Measurements from ENCODE around the gene CD8B2.
A peak's percentile ranks its signal among the peaks of the same experiment; 100 is the strongest.
"Not testable (repeated sequence)": the region's sequence is repeated elsewhere in the genome, so short reads cannot be mapped to it uniquely, and the experiment has no call there.

CD8B2 gene

DNA sequence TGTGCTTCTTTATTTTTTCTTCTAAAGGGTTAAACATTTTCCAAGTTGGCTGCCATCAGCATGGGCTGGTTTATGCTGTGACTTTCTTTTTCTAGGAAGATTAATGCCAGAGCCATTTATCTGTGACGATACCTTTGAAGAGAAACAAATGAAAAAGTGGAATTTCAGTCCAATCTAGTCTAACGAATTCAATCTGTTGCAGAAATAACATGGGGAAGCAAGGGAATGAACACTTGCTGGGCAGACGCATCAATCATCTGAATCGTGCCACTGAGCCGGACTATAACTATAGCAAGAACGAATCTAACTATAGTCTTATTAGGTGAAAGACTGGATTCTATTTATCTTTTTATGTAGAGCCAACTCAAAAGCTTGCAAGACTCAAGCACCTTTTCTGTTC lies 66.2 kb downstream of the CD8B2 start:
- DNase-seq: no peak

- no peak for DNase-seq
These were observed 67.2 kb downstream of the CD8B2 start for GRCh38 chr2:106554411-106554810.

DNA sequence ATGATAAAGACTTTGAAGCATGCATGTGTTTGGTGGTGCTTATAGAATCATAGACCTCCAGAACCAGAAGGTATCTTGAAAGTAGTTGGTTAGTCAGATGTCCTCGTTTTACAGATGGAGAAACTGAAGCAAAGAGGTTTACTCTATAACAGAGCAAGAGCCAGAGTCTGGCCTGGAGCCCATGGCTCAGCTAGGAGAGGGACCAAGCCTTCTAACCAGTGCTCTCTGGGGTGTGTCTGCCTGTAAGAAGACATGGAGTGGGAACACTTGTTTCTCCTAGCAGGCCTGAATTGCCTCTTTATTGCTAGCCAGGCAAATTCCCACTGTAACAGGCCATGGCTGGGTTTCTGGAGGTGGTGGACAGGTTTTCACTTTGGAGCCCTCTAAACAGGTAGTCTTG lies 67.9 kb downstream of the CD8B2 start:
- no peak for DNase-seq

DNA sequence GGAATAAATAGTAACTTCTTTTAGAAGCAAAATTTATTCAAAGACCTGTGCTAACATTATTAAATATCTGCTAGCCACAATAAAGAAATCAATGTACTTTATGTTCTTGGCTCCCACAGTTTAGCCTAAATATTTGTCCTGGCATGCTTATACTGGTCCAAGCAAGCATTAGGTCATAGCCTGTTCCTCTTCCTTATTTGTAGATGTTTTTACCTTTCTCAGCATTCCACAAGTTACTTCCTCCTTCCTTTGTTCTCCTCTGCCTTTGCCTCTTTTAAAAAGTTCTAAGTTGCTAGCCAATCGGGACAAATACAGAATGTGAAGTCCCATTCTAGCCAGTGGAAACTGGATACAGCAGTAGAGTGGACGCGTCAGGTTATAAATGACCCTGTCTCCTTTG lies 72.6 kb downstream of the CD8B2 start:
- not testable (repeated sequence) for DNase-seq

- no peak for DNase-seq
These were observed 73.6 kb downstream of the CD8B2 start for GRCh38 chr2:106560773-106561172.

GRCh38 chr2:106561356-106561755 lies 74.2 kb downstream of the CD8B2 start:
- DNase-seq: no peak

DNA sequence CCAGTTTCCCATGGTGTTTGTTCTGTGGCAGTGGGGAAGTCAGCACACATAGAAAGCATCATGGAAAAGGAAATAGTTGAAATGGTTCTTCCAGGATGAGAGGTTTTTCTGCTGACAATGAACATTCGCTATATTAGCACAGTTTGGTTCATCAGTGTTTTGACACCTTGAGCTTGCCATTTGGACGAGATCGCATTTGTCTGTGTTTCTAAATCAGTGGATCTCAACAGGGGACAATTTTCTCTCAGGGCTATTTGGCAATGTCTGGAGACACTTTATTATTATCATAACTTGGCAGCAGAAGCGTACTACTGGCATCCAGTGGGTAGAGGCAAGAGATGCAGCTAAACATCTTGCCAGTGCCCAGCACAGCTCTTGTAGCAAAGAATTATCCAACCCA lies 74.6 kb downstream of the CD8B2 start:
- no peak for DNase-seq

GRCh38 chr2:106562268-106563186 lies 75.4 kb downstream of the CD8B2 start:
- no peak for DNase-seq

DNA sequence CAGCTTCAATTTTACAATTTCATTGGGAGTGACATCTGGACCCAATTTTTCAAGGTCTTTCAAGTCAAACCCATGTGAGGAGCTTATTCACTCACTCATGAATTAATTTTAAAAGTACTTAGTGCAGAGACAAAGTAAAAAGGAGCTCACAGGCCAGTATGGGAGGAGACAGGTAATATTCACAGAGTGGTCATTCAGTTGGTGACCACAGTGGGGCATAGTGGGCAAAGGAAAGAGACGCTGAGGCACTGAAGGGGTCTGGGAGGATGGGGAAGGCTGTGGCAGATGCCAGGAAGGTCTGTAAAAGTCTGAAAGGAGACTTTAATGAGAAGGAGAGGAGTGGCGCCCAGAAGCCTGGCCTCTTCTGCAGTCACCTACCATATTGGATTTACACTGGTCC lies 76.0 kb downstream of the CD8B2 start:
- DNase-seq: no peak

GRCh38 chr2:106565599-106565998 lies 78.4 kb downstream of the CD8B2 start:
- DNase-seq: no peak

DNA sequence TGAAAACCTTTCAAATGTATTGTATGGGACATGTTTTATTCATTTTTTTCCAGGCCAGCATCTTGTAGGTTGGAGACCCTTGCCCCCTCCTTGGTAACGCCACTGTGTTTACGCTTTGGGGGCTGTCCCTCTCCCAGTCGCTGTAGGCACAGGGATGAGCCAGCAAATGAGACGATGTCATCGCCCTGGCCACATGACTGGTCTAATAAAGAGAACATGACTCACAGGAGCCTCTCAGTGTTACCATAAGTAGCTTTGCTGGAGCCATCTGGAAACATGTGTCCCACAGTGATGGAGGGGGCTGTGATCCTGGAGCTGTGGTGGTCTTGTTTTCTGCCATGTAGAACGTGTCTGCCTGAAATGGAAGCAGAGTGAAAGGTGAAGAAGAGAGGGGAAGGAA lies 78.9 kb downstream of the CD8B2 start:
- peak; percentile 15 to 22 for DNase-seq

- not testable (repeated sequence) for DNase-seq
These were observed 79.3 kb downstream of the CD8B2 start for GRCh38 chr2:106566484-106566883.

DNA sequence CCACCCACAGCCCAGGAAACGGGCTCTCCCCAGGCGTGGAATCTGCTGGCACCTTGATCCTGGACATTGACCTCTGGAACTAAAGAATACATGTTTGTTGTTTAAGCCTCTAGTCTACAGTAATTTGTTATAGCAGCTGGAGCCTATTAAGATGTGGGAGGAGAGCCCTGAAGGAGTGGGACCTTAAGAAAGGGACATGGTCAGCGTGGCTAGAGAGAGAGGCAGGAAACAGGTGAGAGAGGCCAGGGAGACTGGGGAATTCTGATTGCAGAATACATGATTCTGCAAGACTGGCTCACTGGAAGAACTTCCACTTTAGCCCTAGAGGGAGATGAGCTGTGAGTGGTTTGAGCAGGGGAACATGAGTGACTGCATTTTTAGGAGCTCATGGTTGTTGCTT lies 83.2 kb downstream of the CD8B2 start:
- DNase-seq: no peak

Data from stimulated activated CD4-positive, alpha-beta T cell treated with anti-CD3 and anti-CD28 coated beads, Interleukin-4, amount 100 ng/mL, for 4 hours (primary cell).